Right lobe of liver (tissue), 4 donors: ENCODE measurements around the gene MATN1.

Experiments
- POLR2A ChIP-seq: fragments of 450-650 bp; IDR thresholded peaks from one replicate; pipeline ENCODE4 v1.6.1; 2017; ENCODE audit warnings: antibody characterized with exemption, mild to moderate bottlenecking
- TF ChIP-seq, protein P1 (sequence below), 4 donors: fragments of 200-600 bp in 3 of 4; fragments of 450-650 bp in 1 of 4; IDR thresholded peaks; one replicate each; pipeline versions ENCODE4 v1.5.1 to v1.8.0; 2016 to 2022; ENCODE audit warnings: antibody characterized with exemption in 4 of 4, mild to moderate bottlenecking in 2 of 4
- donor health status: DM: no; HTN: no; CAD: no.
- donor health status: DM: no; HTN: no; CAD: no.
- donor health status: DM: no; HTN: yes; CAD: no.

GRCh38 chr1:30743584-30744059 is 20.2 kb upstream of the MATN1 start:
- TF ChIP-seq, protein P1, sequence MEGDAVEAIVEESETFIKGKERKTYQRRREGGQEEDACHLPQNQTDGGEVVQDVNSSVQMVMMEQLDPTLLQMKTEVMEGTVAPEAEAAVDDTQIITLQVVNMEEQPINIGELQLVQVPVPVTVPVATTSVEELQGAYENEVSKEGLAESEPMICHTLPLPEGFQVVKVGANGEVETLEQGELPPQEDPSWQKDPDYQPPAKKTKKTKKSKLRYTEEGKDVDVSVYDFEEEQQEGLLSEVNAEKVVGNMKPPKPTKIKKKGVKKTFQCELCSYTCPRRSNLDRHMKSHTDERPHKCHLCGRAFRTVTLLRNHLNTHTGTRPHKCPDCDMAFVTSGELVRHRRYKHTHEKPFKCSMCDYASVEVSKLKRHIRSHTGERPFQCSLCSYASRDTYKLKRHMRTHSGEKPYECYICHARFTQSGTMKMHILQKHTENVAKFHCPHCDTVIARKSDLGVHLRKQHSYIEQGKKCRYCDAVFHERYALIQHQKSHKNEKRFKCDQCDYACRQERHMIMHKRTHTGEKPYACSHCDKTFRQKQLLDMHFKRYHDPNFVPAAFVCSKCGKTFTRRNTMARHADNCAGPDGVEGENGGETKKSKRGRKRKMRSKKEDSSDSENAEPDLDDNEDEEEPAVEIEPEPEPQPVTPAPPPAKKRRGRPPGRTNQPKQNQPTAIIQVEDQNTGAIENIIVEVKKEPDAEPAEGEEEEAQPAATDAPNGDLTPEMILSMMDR (IDR thresholded peaks at IDR 0.05), result no peak
- no peak for TF ChIP-seq POLR2A
